Natural killer cell (primary cell): Measurements from ENCODE around the gene PNP. TPM values are rescaled to one million over a fixed set of nuclear protein-coding genes. Genes with fewer than 3 reads are reported as not detected.
"Not testable (repeated sequence)": the region's sequence is repeated elsewhere in the genome, so short reads cannot be mapped to it uniquely, and the experiment has no call there.

ENCODE experiments used
- ATAC-seq, 3 donors: fragments of 150-1000 bp in 2 of 3; fragments of 200-7000 bp in 1 of 3; cut with Tn5 transposase; 1 replicate in 1 of 3; 2 replicates in 2 of 3; pipeline ENCODE4 v1.10.0; 2021; ENCODE audit warnings: mild to moderate bottlenecking in 2 of 3, moderate library complexity in 2 of 3
- DNase-seq, 2 donors: peaks; one replicate each; pipeline versions ENCODE4 v3.0.0 to v3.0.0-alpha.2; 2013 to 2021; ENCODE audit warnings: mixed read lengths in 1 of 2
- H3K27ac ChIP-seq: one replicate; pipeline ENCODE4 v1.5.1; 2013; ENCODE audit warnings: mild to moderate bottlenecking, low read length
- H3K27me3 ChIP-seq: one replicate; pipeline ENCODE4 v1.6.1; 2013; ENCODE audit warnings: low read length; ENCODE audit not compliant: control insufficient read depth, insufficient read depth
- H3K36me3 ChIP-seq: one replicate; pipeline ENCODE4 v1.6.1; 2013; ENCODE audit warnings: low read length; ENCODE audit not compliant: control insufficient read depth, insufficient read depth
- H3K4me1 ChIP-seq: one replicate; pipeline ENCODE4 v1.6.1; 2013; ENCODE audit warnings: low read length; ENCODE audit not compliant: control insufficient read depth, insufficient read depth
- H3K4me3 ChIP-seq: one replicate; pipeline ENCODE4 v1.5.1; 2013; ENCODE audit warnings: low read length
- H3K9me3 ChIP-seq: one replicate; pipeline ENCODE4 v1.6.1; 2013; ENCODE audit warnings: low read length; ENCODE audit not compliant: control insufficient read depth, insufficient read depth
- H3K27ac Mint-ChIP-seq, 2 donors: one replicate each; pipeline ENCODE4 v1.8.0; 2022; ENCODE audit warnings: mild to moderate bottlenecking in 2 of 2, mixed read lengths in 2 of 2, moderate library complexity in 1 of 2
- H3K27me3 Mint-ChIP-seq, 2 donors: one replicate each; pipeline ENCODE4 v1.8.0; 2022; ENCODE audit warnings: low read depth in 2 of 2, mixed read lengths in 2 of 2
- H3K36me3 Mint-ChIP-seq: one replicate; pipeline ENCODE4 v1.8.0; 2022; ENCODE audit warnings: mixed read lengths
- H3K4me1 Mint-ChIP-seq, 2 donors: one replicate each; pipeline ENCODE4 v1.8.0; 2022; ENCODE audit warnings: mixed read lengths in 2 of 2
- H3K4me3 Mint-ChIP-seq: one replicate; pipeline ENCODE4 v1.8.0; 2022; ENCODE audit warnings: mild to moderate bottlenecking, moderate library complexity, mixed read lengths
- H3K9me3 Mint-ChIP-seq, 2 donors: one replicate each; pipeline ENCODE4 v1.8.0; 2022; ENCODE audit warnings: mixed read lengths in 2 of 2
- WGBS: methylation state at CpG from one replicate; pipeline ENCODE4 v1.1.7; 2013; ENCODE audit warnings: missing lambda C conversion rate; ENCODE audit not compliant: insufficient coverage; 5-methylcytosine and 5-hydroxymethylcytosine counted together
- intact Hi-C: fragments of 100-400 bp; cut with micrococcal nuclease; formaldehyde crosslinking; loops from one replicate; pipeline ENCODE4 v1.14.2; 2022
- total RNA-seq, 4 donors: library from RNA; stranded (reverse); fragments of 120-200 nt in 1 of 4; gene quantifications; one replicate each; pipeline versions ENCODE4 v1.2.3 to v1.2.4, GENCODE V29; 2013 to 2022
- TF ChIP-seq, protein P1 (sequence below): fragments of 200-600 bp; IDR thresholded peaks from one replicate; pipeline ENCODE4 v1.8.0; 2022; ENCODE audit warnings: antibody characterized with exemption

The PNP gene
- total RNA-seq, 3 donors from 2014 or later (not counting 1 experiment from before 2014, with no cell fraction given): 49.5 to 76.8 (median 51.8) TPM

DNA sequence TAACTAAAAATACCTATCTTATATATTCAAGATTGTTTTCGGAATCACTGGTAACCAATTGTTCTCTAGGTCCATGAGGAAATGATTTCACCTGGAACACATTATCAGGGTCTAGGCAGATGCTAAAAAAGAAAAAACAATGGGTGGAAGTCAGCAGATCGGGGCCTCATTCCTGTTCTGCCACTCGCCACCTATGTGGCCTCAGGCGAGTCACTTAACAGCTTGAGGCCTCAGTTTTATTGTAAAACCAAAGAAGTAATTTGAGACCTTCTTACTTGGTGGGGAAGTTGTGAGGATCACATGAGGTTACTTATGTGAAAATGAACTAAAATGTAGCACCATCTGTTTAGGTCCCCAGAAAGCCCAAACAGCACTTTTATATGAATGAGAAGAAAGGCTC, 29.9 kb downstream of the PNP start:
- TF ChIP-seq, protein P1, sequence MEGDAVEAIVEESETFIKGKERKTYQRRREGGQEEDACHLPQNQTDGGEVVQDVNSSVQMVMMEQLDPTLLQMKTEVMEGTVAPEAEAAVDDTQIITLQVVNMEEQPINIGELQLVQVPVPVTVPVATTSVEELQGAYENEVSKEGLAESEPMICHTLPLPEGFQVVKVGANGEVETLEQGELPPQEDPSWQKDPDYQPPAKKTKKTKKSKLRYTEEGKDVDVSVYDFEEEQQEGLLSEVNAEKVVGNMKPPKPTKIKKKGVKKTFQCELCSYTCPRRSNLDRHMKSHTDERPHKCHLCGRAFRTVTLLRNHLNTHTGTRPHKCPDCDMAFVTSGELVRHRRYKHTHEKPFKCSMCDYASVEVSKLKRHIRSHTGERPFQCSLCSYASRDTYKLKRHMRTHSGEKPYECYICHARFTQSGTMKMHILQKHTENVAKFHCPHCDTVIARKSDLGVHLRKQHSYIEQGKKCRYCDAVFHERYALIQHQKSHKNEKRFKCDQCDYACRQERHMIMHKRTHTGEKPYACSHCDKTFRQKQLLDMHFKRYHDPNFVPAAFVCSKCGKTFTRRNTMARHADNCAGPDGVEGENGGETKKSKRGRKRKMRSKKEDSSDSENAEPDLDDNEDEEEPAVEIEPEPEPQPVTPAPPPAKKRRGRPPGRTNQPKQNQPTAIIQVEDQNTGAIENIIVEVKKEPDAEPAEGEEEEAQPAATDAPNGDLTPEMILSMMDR: no peak
- no peak for ATAC-seq

DNA sequence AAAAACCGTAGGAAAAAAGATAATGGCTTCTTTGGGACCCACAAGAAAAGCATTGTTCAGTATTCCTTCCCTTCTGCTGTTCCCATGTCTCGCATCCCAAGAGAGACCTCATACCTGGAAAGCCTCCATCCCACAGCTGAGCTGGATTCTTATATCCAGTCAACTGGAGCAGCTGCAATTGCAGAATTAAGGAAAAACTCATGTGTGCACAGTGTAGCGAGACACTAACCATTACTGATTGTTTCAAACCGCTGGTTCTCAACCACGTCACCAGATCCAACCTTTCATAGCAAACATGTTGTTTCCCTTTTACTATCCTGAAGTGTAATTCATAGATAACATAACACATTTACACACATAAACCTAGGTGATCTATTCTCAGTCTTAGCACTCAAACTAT, 30.7 kb downstream of the PNP start:
- TF ChIP-seq, protein P1: no peak
- Histone ChIP-seq H3K27me3 (no peaks in the 10 kb centered on the region), H3K4me1 (no peaks in the 10 kb centered on the region), H3K36me3 (no peaks in the 10 kb centered on the region), H3K4me3 (no peak overlapping the region), H3K27ac (no peak overlapping the region), H3K9me3 (no peaks in the 10 kb centered on the region)
- intact Hi-C loops: no loop called here
- no peak overlapping the region for H3K4me3 Mint-ChIP-seq
- H3K27me3 Mint-ChIP-seq: peaks cover 0 to 8% of the 10 kb centered on the region in 2 donors
- ATAC-seq (no peak), DNase-seq (no peak)
- H3K36me3 Mint-ChIP-seq: no peaks in the 10 kb centered on the region
- H3K9me3 Mint-ChIP-seq: no peaks in the 10 kb centered on the region
- WGBS: 92% methylated on average over 5 of the region's 5 CpGs
- H3K4me1 Mint-ChIP-seq: no peaks in the 10 kb centered on the region
- H3K27ac Mint-ChIP-seq: no peak overlapping the region

More for the DNA sequence above, 29.9 kb downstream of the PNP start:
- H3K27me3 Mint-ChIP-seq: peaks cover 3 to 8% of the 10 kb centered on the region in 2 donors
- H3K4me3 Mint-ChIP-seq: no peak overlapping the region
- Histone ChIP-seq H3K4me3 (no peak overlapping the region), H3K36me3 (no peaks in the 10 kb centered on the region), H3K27me3 (no peaks in the 10 kb centered on the region), H3K4me1 (no peaks in the 10 kb centered on the region), H3K9me3 (no peaks in the 10 kb centered on the region), H3K27ac (no peak overlapping the region)
- no peaks in the 10 kb centered on the region for H3K4me1 Mint-ChIP-seq
- intact Hi-C loops: no loop called here
- H3K9me3 Mint-ChIP-seq: no peaks in the 10 kb centered on the region
- WGBS: 75% methylated on average over 4 of the region's 4 CpGs
- DNase-seq: no peak
- no peaks in the 10 kb centered on the region for H3K36me3 Mint-ChIP-seq
- H3K27ac Mint-ChIP-seq: no peak overlapping the region

DNA sequence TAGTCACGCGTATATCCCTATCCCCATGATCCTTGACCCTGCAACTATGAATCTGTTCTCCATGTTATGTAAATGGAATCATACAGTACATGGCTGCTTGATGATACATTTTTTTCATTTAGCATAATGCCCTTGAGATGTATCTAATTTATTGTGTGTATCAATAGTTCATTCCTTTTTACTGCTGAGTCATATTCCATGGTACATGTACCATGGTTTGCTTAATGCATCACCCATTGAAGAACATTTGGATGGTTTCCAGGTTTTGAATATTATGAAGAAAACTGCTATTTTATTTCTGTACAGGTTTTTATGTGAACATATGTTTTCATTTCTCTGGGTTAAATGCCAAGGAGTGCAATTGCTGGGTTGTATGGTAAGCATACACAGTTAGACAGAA, 32.1 kb downstream of the PNP start:
- Mint-ChIP-seq H3K4me3 (no peak overlapping the region), H3K36me3 (no peaks in the 10 kb centered on the region), H3K9me3 (no peaks in the 10 kb centered on the region), H3K4me1 (no peaks in the 10 kb centered on the region), H3K27me3 (peaks cover 0 to 8% of the 10 kb centered on the region in 2 donors), H3K27ac (no peak overlapping the region)
- TF ChIP-seq, protein P1: no peak
- no peaks in the 10 kb centered on the region for H3K36me3 ChIP-seq
- 90% methylated on average over 2 of the region's 2 CpGs for whole genome bisulfite sequencing
- no peak for DNase-seq
- intact Hi-C loops: no loop called here
- H3K9me3 ChIP-seq: no peaks in the 10 kb centered on the region
- ATAC-seq: no peak
- no peak overlapping the region for H3K4me3 ChIP-seq
- H3K27me3 ChIP-seq: no peaks in the 10 kb centered on the region
- H3K27ac ChIP-seq: no peak overlapping the region
- H3K4me1 ChIP-seq: no peaks in the 10 kb centered on the region

DNA sequence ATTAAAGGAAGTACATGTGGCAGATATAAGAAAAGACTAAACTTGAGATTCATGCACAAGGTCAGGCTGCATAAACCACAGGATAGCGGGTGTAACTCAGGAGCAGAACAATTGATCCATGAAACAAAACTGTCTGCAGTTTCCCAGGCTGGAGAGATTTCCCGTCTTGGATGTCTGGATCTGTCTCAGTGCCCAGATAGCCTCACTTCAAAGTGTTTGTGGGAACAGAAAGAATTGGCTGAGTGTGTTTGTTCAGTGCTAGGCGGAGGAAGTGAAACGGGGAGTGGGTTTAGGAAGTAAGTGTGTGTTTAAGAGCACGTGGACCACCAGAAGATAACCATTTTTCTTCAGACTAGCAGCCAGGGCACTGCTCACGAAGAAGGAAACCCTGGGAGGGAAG, 34.7 kb downstream of the PNP start:
- no peak overlapping the region for H3K4me3 Mint-ChIP-seq
- no peak overlapping the region for H3K27ac Mint-ChIP-seq
- Histone ChIP-seq H3K27ac (no peak overlapping the region), H3K36me3 (no peaks in the 10 kb centered on the region), H3K4me1 (no peaks in the 10 kb centered on the region), H3K27me3 (no peaks in the 10 kb centered on the region), H3K9me3 (no peaks in the 10 kb centered on the region), H3K4me3 (no peak overlapping the region)
- ATAC-seq: no peak
- H3K4me1 Mint-ChIP-seq: no peaks in the 10 kb centered on the region
- 39% methylated on average over 6 of the region's 6 CpGs for WGBS
- no peaks in the 10 kb centered on the region for H3K36me3 Mint-ChIP-seq
- DNase-seq: no peak
- H3K9me3 Mint-ChIP-seq: no peaks in the 10 kb centered on the region
- intact Hi-C loops: no loop called here
- TF ChIP-seq, protein P1: no peak
- H3K27me3 Mint-ChIP-seq: peaks cover 0 to 8% of the 10 kb centered on the region in 2 donors

DNA sequence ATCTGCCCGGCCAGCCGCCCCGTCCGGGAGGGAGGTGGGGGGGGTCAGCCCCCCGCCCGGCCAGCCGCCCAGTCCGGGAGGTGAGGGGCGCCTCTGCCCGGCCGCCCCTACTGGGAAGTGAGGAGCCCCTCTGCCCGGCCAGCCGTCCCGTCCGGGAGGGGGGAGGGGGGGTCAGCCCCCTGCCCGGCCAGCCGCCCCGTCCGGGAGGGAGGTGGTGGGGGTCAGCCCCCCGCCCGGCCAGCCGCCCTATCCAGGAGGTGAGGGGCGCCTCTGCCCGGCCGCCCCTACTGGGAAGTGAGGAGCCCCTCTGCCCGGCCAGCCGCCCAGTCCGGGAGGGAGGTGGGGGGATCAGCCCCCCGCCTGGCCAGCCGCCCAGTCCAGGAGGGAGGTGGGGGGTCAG, 37.1 kb downstream of the PNP start:
- WGBS: 92% methylated on average over 4 of the region's 30 CpGs
- H3K27me3 ChIP-seq, H3K27ac ChIP-seq, H3K9me3 Mint-ChIP-seq, DNase-seq, H3K4me3 Mint-ChIP-seq, H3K9me3 ChIP-seq, H3K4me1 Mint-ChIP-seq, H3K27ac Mint-ChIP-seq, H3K4me1 ChIP-seq, H3K36me3 Mint-ChIP-seq, intact Hi-C loops, H3K36me3 ChIP-seq, H3K4me3 ChIP-seq, ATAC-seq, H3K27me3 Mint-ChIP-seq: not testable (repeated sequence)

DNA sequence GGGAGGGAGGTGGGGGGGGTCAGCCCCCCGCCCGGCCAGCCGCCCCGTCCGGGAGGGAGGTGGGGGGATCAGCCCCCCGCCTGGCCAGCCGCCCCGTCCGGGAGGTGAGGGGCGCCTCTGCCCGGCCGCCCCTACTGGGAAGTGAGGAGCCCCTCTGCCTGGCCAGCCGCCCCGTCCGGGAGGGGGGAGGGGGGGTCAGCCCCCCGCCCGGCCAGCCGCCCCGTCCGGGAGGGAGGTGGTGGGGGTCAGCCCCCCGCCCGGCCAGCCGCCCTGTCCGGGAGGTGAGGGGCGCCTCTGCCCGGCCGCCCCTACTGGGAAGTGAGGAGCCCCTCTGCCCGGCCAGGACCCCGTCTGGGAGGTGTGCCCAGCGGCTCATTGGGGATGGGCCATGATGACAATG, 37.5 kb downstream of the PNP start:
- H3K27ac ChIP-seq, H3K27me3 ChIP-seq, H3K36me3 ChIP-seq, H3K27me3 Mint-ChIP-seq, ATAC-seq, H3K9me3 ChIP-seq, H3K27ac Mint-ChIP-seq, H3K4me1 ChIP-seq, H3K9me3 Mint-ChIP-seq, H3K4me3 Mint-ChIP-seq, H3K4me3 ChIP-seq, DNase-seq, intact Hi-C loops, H3K36me3 Mint-ChIP-seq, H3K4me1 Mint-ChIP-seq: not testable (repeated sequence)
- no CpG with 5 or more reads among the region's 30 CpGs for WGBS
